ENCODE data around the gene DNALI1. TPM values are rescaled to one million over a fixed set of nuclear protein-coding genes. Genes with fewer than 3 reads are reported as not detected.

Gene DNALI1
- total and polyA plus RNA-seq, 2 donors (not counting 3 experiments of a cell fraction or from before 2014, with no cell fraction given), result 5.2 to 8.1 TPM

DNA sequence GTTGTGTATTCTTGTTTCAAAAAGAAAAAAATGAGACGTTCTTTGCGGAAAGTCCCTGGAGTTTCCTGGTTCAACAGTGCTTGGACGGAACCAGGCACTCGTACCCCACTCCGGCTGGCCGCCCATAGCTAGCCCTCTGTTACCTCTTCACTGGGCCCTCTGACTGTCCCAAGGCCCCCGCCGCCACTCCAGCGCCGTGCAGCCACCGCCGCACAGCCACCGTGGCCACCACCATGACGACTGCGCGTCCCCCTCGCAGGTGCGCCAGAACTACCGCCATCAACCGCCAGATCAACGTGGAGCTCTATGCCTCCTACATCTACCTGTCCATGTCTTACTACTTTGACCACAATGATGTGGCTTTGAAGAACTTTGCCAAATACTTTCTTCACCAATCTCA is 12.2 kb upstream of the DNALI1 start:
- dilution Hi-C loops (cut with MboI; ENCODE audit: extremely low pct_ligation_motif_present, low sequenced_read_pairs), result no loop called here
- Histone ChIP-seq H3K9me1 (replicated peaks; ENCODE audit: control insufficient read depth, extremely low read depth, insufficient read depth, low read length) (no peaks in the 10 kb centered on the region), H3K27ac (ENCODE audit: insufficient read depth, low read depth, low read length) (no peak overlapping the region), H3K36me3 (ENCODE audit: control insufficient read depth in 2 of 2, extremely low read depth in 1 of 2, insufficient read depth in 2 of 2, low read length in 2 of 2) (peaks cover 10 to 18% of the 10 kb centered on the region in 2 experiments), H3K4me1 (ENCODE audit: control insufficient read depth, extremely low read depth, insufficient read depth, low read length) (no peaks in the 10 kb centered on the region), H3K27me3 (ENCODE audit: control insufficient read depth in 2 of 2, insufficient read depth in 2 of 2, low read length in 2 of 2) (no peaks in the 10 kb centered on the region), H3K4me2 (ENCODE audit: insufficient read depth, low read length) (no peak overlapping the region), H3K4me3 (replicated peaks in 1 of 3; ENCODE audit: insufficient read depth in 1 of 3, low read depth in 1 of 3, low read length in 3 of 3) (no peak overlapping the region), H4K20me1 (replicated peaks; ENCODE audit: control insufficient read depth, extremely low read depth, insufficient read depth, low read length) (no peaks in the 10 kb centered on the region), H3K9me3 (replicated peaks; ENCODE audit: control insufficient read depth, insufficient read depth, low read length) (no peaks in the 10 kb centered on the region), H2AFZ (ENCODE audit: low read depth, low read length) (no peak overlapping the region), H3K9ac (replicated peaks; ENCODE audit: extremely low read depth, insufficient read depth, low read length) (no peak overlapping the region), H3K79me2 (ENCODE audit: control insufficient read depth, insufficient read depth, low read length) (peaks cover 4% of the 10 kb centered on the region)
- intact Hi-C loops (cut with micrococcal nuclease), result no loop called here
- DNase-seq (ENCODE audit: low read depth, low spot score) (no peak), FAIRE-seq (no peak)
- POLR2A ChIA-PET, result no interaction called here
- TF ChIP-seq GATA2 (IDR thresholded peaks at IDR 0.05; ENCODE audit: insufficient read depth, insufficient read length, low read depth, low read length) (no peak), JUN (IDR thresholded peaks at IDR 0.05; ENCODE audit: borderline replicate concordance, insufficient read depth, insufficient read length, low read depth) (no peak), POLR2AphosphoS5 (IDR thresholded peaks at IDR 0.05; ENCODE audit: insufficient read depth, low read depth, low read length) (no peak), POLR2A (IDR thresholded peaks at IDR 0.05; ENCODE audit: low read depth, low read length) (no peak), EZH2 (IDR thresholded peaks at IDR 0.05; ENCODE audit: borderline replicate concordance, low read depth, low read length, severe bottlenecking) (no peak), MYC (IDR thresholded peaks at IDR 0.05; ENCODE audit: low read depth, low read length) (no peak), FOS (IDR thresholded peaks at IDR 0.05; ENCODE audit: borderline replicate concordance, insufficient read depth, low read length) (no peak)
- TF ChIP-seq, protein P1, sequence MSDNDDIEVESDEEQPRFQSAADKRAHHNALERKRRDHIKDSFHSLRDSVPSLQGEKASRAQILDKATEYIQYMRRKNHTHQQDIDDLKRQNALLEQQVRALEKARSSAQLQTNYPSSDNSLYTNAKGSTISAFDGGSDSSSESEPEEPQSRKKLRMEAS (IDR thresholded peaks at IDR 0.05; ENCODE audit: insufficient read depth, insufficient read length), result no peak
- TF ChIP-seq, protein P2, sequence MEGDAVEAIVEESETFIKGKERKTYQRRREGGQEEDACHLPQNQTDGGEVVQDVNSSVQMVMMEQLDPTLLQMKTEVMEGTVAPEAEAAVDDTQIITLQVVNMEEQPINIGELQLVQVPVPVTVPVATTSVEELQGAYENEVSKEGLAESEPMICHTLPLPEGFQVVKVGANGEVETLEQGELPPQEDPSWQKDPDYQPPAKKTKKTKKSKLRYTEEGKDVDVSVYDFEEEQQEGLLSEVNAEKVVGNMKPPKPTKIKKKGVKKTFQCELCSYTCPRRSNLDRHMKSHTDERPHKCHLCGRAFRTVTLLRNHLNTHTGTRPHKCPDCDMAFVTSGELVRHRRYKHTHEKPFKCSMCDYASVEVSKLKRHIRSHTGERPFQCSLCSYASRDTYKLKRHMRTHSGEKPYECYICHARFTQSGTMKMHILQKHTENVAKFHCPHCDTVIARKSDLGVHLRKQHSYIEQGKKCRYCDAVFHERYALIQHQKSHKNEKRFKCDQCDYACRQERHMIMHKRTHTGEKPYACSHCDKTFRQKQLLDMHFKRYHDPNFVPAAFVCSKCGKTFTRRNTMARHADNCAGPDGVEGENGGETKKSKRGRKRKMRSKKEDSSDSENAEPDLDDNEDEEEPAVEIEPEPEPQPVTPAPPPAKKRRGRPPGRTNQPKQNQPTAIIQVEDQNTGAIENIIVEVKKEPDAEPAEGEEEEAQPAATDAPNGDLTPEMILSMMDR (IDR thresholded peaks at IDR 0.05; ENCODE audit: extremely low read depth in 1 of 2, insufficient read depth in 1 of 2, low read depth in 1 of 2, low read length in 2 of 2), result no peak
- BruUV-seq (replicated peaks), result no TSS peak
- CTCF ChIA-PET, result interaction anchor here (1.2 kb wide), 1 partner anchor 31 kb away, joined by 3 read pairs; no protein-coding TSS in a partner anchor
